K562 treated with DMSO at 1 percent for 4 hours (cell line): ENCODE results near the gene TTYH3. TPM values are rescaled to one million over a fixed set of nuclear protein-coding genes. Genes with fewer than 3 reads are reported as not detected.

ENCODE experiments used
- total RNA-seq: library from RNA; unstranded; fragments of 300-600 nt; gene quantifications from 2 replicates; pipeline ENCODE4 v1.2.3, GENCODE V29; 2022; ENCODE audit not compliant: insufficient read depth

Gene TTYH3, protein sequence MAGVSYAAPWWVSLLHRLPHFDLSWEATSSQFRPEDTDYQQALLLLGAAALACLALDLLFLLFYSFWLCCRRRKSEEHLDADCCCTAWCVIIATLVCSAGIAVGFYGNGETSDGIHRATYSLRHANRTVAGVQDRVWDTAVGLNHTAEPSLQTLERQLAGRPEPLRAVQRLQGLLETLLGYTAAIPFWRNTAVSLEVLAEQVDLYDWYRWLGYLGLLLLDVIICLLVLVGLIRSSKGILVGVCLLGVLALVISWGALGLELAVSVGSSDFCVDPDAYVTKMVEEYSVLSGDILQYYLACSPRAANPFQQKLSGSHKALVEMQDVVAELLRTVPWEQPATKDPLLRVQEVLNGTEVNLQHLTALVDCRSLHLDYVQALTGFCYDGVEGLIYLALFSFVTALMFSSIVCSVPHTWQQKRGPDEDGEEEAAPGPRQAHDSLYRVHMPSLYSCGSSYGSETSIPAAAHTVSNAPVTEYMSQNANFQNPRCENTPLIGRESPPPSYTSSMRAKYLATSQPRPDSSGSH
- 7.3 and 9.1 TPM in 2 replicates for total RNA-seq

DNA sequence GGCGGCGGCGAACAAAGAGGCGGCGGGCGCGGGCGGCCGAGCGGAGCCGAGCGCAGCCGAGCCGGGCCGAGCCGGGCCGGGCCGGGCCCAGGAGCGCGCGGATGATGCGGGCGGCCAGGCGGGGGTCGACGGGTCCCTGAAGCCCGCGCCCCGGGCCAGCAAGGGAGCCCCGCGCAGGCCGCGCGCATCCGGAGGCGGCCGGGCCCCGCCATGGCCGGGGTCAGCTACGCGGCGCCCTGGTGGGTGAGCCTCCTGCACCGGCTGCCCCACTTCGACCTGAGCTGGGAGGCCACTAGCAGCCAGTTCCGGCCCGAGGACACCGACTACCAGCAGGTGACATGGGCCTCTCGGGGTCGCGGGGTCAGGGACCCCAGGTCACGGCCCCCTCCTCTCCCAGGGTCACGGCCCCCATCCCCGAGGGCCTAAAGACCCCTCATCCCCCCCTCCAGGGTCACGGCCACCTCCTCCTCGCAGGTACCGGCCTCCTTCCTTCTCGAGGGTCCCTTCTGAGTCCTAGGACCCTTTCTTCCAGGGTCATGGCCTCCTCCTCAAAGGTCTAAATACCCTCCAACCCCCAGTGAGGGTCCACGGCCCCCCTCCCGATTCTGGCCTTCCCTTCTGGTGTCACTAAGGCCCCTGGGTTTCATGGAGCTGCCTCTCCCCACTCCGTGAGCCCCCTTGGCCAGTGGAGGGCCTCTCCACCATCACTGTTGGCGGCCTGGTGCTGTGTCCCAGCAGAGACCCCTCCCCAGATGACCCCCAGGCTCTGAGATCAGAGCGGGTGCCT lies at the start of gene TTYH3:
Gene TTYH3 (plus strand): TSS at position 41 of the 787 bp plus-strand sequence. CDS start 170 bp downstream, at position 211.

GRCh38 chr7:2687881-2688318 lies 56.1 kb downstream of the TTYH3 start, which contains the start of gene AMZ1:
Gene AMZ1, plus strand, starts transcription at chr7:2688202. Its CDS starts 12,250 bp downstream, at chr7:2700452.

Other genes with a start within 250 kb of the TTYH3 start
- 18.6 and 22.5 TPM in 2 replicates for gene CHST12, start 228.4 kb upstream of the TTYH3 start, total RNA-seq
- gene GRIFIN, start 155.6 kb upstream of the TTYH3 start, total RNA-seq, result not detected in 2 replicates
- gene LFNG, start 112.2 kb upstream of the TTYH3 start, total RNA-seq, result 0.53 TPM in 1 of 2 replicates, not detected in the other
- 37.4 and 41.3 TPM in 2 replicates for gene BRAT1, start 76.5 kb upstream of the TTYH3 start, total RNA-seq
- gene IQCE, start 73.0 kb upstream of the TTYH3 start, total RNA-seq, result 5.6 and 6.5 TPM in 2 replicates
- not detected in 2 replicates for gene AMZ1, start 56.2 kb downstream of the TTYH3 start, total RNA-seq
- 29.8 and 33.3 TPM in 2 replicates for gene GNA12, start 212.3 kb downstream of the TTYH3 start, total RNA-seq